ENCODE measurements around the gene ECM2. TPM values are rescaled to one million over a fixed set of nuclear protein-coding genes. Genes with fewer than 3 reads are reported as not detected.
"Not testable (repeated sequence)": the region's sequence is repeated elsewhere in the genome, so short reads cannot be mapped to it uniquely, and the experiment has no call there.

Gene ECM2
- 10 to 100 TPM in 3 of 4 donors, 1 to 10 TPM in 1; 4.9 to 15.2 (median 12.6) TPM for total RNA-seq

DNA sequence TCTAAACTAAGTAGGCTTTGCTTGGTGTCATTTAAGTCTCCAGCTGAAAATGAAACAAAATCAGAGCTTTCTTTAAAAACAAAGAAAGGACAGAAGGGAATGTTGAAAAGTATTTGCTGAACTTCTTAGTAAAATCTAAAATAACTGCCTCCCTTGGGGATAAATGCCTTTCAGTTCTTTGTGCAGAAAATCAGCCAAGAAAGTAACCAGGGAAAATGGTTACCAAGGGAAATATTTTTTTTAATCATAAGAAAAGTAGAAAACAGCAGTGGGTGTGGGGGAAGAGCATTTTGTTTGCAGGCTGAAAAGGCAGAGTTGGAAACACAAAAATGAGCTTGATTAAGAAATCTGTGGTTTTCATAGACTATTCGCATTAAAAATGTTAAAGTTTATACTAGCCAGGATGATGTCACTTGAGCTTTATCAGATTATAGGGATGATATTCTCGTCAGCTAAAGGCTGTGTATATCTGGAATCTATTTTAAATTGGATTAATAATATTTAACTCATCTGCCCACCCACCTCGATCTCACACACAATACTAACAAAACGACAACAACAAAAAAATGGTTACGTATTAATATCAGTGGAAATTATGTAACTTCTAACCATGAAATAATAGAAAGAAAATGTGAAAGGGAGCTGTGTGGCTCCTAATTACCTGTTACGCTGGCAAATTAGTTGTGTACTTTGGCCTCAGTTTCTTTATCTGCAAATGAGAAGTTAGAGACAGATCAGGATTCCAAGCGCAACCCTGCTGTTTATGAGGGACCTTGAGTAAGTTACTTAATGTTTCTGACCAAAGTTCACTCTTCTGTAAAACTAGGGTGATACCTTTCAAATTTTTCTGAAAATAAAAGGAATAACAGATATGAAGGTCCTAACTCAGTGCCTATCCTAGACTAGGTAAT, at the start of gene ECM2:
Gene ECM2 (minus strand): TSS at position 51 of the 911 bp plus-strand sequence. CDS start 13,124 bp downstream, outside the sequence.
- no peaks in the 10 kb centered on the region for H3K27me3 ChIP-seq
- WGBS, 2 donors: 71 to 75% methylated on average over 7 of the region's 7 CpGs
- no peak within 1 kb of the TSS for H3K4me3 ChIP-seq (replicated peaks in 1 of 3)
- peaks cover 0 to 17% of the 10 kb centered on the region in 2 donors for H3K4me1 ChIP-seq
- DNase-seq: no peak
- H3K36me3 ChIP-seq: no peaks in the 10 kb centered on the region
- H3K9me3 ChIP-seq: no peaks in the 10 kb centered on the region
- H3K27ac ChIP-seq: peak within 1 kb of the TSS; percentile 15 to 47 (median 44)
- intact Hi-C loops (cut with DNase I): no loop called here
- TF ChIP-seq POLR2A (IDR thresholded peaks at IDR 0.05): no peak
- TF ChIP-seq, protein P1, sequence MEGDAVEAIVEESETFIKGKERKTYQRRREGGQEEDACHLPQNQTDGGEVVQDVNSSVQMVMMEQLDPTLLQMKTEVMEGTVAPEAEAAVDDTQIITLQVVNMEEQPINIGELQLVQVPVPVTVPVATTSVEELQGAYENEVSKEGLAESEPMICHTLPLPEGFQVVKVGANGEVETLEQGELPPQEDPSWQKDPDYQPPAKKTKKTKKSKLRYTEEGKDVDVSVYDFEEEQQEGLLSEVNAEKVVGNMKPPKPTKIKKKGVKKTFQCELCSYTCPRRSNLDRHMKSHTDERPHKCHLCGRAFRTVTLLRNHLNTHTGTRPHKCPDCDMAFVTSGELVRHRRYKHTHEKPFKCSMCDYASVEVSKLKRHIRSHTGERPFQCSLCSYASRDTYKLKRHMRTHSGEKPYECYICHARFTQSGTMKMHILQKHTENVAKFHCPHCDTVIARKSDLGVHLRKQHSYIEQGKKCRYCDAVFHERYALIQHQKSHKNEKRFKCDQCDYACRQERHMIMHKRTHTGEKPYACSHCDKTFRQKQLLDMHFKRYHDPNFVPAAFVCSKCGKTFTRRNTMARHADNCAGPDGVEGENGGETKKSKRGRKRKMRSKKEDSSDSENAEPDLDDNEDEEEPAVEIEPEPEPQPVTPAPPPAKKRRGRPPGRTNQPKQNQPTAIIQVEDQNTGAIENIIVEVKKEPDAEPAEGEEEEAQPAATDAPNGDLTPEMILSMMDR (IDR thresholded peaks at IDR 0.05): no peak

DNA sequence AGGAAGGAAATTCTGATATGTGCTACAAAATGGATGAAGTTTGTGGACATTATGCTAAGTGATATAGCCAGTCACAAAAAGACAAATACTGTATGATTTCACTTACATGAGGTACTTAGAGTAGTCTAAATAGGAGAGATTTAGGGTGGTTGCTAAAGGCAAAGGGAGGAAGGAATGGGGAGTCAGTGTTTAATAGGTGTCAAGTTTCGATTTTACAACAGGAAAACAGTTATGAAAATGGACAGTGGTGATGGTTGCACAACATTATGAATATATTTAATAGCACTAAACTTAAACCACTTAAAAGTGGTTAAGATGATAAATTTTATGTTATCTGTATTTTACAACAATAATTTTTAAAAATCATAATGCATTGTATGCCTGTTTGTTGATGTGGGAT, 40.4 kb upstream of the ECM2 start:
- no peak for TF ChIP-seq POLR2A (IDR thresholded peaks at IDR 0.05)
- TF ChIP-seq, protein P1 (IDR thresholded peaks at IDR 0.05): no peak
- H3K4me3 ChIP-seq (replicated peaks in 1 of 3): no peak overlapping the region
- no peaks in the 10 kb centered on the region for H3K36me3 ChIP-seq
- no peaks in the 10 kb centered on the region for H3K9me3 ChIP-seq
- H3K4me1 ChIP-seq: no peaks in the 10 kb centered on the region
- no peak overlapping the region for H3K27ac ChIP-seq
- intact Hi-C loops (cut with DNase I): no loop called here
- no peaks in the 10 kb centered on the region for H3K27me3 ChIP-seq
- WGBS, 2 donors: 71 to 83% methylated on average over 1 of the region's 1 CpG
- DNase-seq: no peak

DNA sequence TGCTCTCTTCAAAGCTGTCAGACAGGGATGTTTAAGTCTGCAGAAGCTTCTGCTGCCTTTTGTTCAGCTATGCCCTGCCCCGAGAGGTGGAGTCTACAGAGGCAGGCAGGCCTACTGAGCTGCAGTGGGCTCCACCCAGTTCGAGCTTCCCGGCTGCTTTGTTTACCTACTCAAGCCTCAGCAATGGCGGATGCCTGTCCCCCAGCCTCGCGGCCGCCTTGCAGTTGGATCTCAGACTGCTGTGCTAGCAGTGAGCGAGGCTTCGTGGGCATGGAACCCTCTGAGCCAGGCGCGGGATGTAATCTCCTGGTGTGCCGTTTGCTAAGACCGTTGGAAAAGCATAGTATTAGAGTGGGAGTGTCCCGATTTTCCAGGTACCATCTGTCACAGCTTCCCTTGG, 37.8 kb upstream of the ECM2 start:
- H3K4me1 ChIP-seq; DNase-seq; H3K4me3 ChIP-seq (replicated peaks in 1 of 3); H3K36me3 ChIP-seq; H3K27ac ChIP-seq; H3K27me3 ChIP-seq; intact Hi-C loops (cut with DNase I); H3K9me3 ChIP-seq: not testable (repeated sequence)
- 91 to 95% methylated on average over 11 of the region's 14 CpGs for WGBS, 2 donors

DNA sequence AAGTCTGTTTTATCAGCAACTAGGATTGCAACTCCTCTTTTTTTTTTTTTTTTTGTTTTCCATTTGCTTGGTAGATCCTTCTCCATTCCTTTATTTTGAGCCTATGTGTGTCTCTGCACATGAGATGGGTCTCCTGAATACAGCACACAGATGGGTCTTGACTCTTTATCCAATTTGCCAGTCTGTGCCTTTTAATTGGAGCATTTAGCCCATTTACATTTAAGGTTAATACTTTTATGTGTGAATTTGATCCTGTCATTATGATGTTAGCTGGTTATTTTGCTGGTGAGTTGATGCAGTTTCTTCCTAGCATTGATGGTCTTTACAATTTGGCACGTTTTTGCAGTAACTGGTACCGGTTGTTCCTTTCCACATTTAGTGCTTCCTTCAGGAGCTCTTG, 36.1 kb upstream of the ECM2 start:
- H3K9me3 ChIP-seq; DNase-seq; H3K27me3 ChIP-seq; H3K27ac ChIP-seq; H3K4me1 ChIP-seq; intact Hi-C loops (cut with DNase I); H3K36me3 ChIP-seq; H3K4me3 ChIP-seq (replicated peaks in 1 of 3): not testable (repeated sequence)
- 85 to 90% methylated on average over 2 of the region's 2 CpGs for WGBS, 2 donors

DNA sequence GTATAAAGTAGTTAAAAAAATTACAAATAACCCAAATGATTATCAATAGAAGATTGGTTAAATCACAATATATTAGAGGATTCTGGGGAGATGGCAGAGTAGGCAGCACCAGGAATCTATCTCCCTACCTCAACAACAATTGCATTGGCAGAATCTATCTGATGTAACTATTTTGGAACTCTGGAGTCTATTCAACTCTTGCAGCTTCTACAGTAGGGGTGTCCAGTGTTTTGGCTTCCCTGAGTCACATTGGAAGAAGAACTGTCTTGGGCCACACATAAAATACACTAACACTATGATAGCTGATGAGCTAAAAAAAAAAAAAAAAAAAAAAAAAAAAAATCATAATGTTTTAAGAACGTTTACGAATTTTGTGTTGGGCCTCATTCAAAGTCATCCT, 29.2 kb upstream of the ECM2 start:
- Histone ChIP-seq H3K36me3 (no peaks in the 10 kb centered on the region), H3K27ac (no peak overlapping the region), H3K9me3 (no peaks in the 10 kb centered on the region), H3K27me3 (no peaks in the 10 kb centered on the region), H3K4me3 (replicated peaks in 1 of 3) (no peak overlapping the region), H3K4me1 (peaks cover 0 to 4% of the 10 kb centered on the region in 2 donors)
- 75 to 93% methylated on average over 2 of the region's 2 CpGs for WGBS, 2 donors
- no peak for TF ChIP-seq POLR2A (IDR thresholded peaks at IDR 0.05)
- TF ChIP-seq, protein P1 (IDR thresholded peaks at IDR 0.05): no peak
- intact Hi-C loops (cut with DNase I): no loop called here
- DNase-seq: no peak

DNA sequence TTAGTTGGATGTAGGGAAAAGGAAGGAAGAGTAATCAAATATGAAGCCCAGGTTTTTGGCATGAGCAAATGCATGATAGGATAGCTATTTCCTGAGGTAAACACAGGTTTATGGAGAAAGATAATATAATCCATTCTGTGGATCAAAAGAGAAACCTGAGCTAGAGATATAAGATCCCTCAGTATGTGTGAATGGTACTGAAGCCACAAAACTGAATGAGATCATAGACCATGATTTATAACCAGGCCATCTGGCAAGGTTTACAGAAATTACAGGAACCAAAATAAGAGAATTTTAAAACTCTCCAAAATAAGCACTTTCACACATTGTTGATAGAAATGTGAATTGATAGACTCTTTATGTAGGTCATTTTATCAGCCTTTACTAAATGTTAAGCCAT, 28.7 kb upstream of the ECM2 start:
- H3K9me3 ChIP-seq: no peaks in the 10 kb centered on the region
- intact Hi-C loops (cut with DNase I): no loop called here
- peaks cover 0 to 4% of the 10 kb centered on the region in 2 donors for H3K4me1 ChIP-seq
- no peaks in the 10 kb centered on the region for H3K36me3 ChIP-seq
- no peaks in the 10 kb centered on the region for H3K27me3 ChIP-seq
- no peak overlapping the region for H3K27ac ChIP-seq
- DNase-seq: no peak
- no peak for TF ChIP-seq POLR2A (IDR thresholded peaks at IDR 0.05)
- TF ChIP-seq, protein P1 (IDR thresholded peaks at IDR 0.05): no peak
- H3K4me3 ChIP-seq (replicated peaks in 1 of 3): no peak overlapping the region

All from thyroid gland (tissue), 4 donors.